Testis (tissue), 5 donors: ENCODE results near the gene GJB6. TPM values are rescaled to one million over a fixed set of nuclear protein-coding genes. Genes with fewer than 3 reads are reported as not detected.
"Not testable (repeated sequence)": the region's sequence is repeated elsewhere in the genome, so short reads cannot be mapped to it uniquely, and the experiment has no call there.

Source experiments
- DNase-seq: peaks from one replicate; pipeline ENCODE4 v3.0.0-alpha.2; 2019
- H3K27ac ChIP-seq, 2 donors: fragments of 200-600 bp; sonication (generic); one replicate each; pipeline ENCODE4 v1.5.1; 2019
- H3K27me3 ChIP-seq: fragments of 200-600 bp; sonication (generic); one replicate; pipeline ENCODE4 v1.5.1; 2019
- H3K36me3 ChIP-seq: fragments of 200-600 bp; sonication (generic); one replicate; pipeline ENCODE4 v1.5.1; 2017; ENCODE audit warnings: low read depth; ENCODE audit errors: missing control alignments
- H3K4me1 ChIP-seq: fragments of 200-600 bp; sonication (generic); one replicate; pipeline ENCODE4 v1.5.1; 2019
- H3K4me3 ChIP-seq, 2 donors: fragments of 200-600 bp; sonication (generic); one replicate each; pipeline ENCODE4 v1.5.1; 2017 to 2019
- H3K9me3 ChIP-seq: fragments of 200-600 bp; sonication (generic); one replicate; pipeline ENCODE4 v1.5.1; 2017
- POLR2A ChIP-seq: fragments of 450-650 bp; IDR thresholded peaks from one replicate; pipeline ENCODE4 v1.6.1; 2017; ENCODE audit warnings: antibody characterized with exemption, mild to moderate bottlenecking, moderate library complexity
- WGBS, 2 donors: methylation state at CpG; one replicate each; pipeline ENCODE4 v1.1.5; 2018; 5-methylcytosine and 5-hydroxymethylcytosine counted together
- intact Hi-C: fragments of 100-400 bp; cut with DNase I; formaldehyde crosslinking; loops from one replicate; pipeline ENCODE4 v1.15.1; 2023; ENCODE audit warnings: low total_unique reads
- long read RNA-seq, 2 donors: transcript quantifications; one replicate each; lab custom pipeline, GENCODE V29; 2026
- polyA plus RNA-seq: library from polyadenylated mRNA; stranded (reverse); fragments of 350-450 nt; fragmentation: Illumina TruSeq; extraction: RNeasy Lipid Tissue Mini Kit (QIAGEN cat#74804); gene quantifications from one replicate; pipeline ENCODE4 v1.2.3, GENCODE V29; 2014; ENCODE audit warnings: low read depth, low replicate concordance; ENCODE audit not compliant: insufficient read depth
- total RNA-seq, 2 donors: library from RNA; depleted of rRNA; stranded (reverse); fragments of >200 nt; gene quantifications; one replicate each; pipeline ENCODE4 v1.2.3, GENCODE V29; 2016
- TF ChIP-seq, protein P1 (sequence below), 3 experiments: fragments of 450-650 bp in 2 of 3; fragments of 200-600 bp in 1 of 3; sonication (generic) in 1 of 3; IDR thresholded peaks; one replicate each; pipeline ENCODE4 v1.5.1; 2016 to 2019; ENCODE audit warnings: antibody characterized with exemption in 3 of 3, mild to moderate bottlenecking in 2 of 3, moderate library complexity in 1 of 3

GJB6 gene
- total RNA-seq, result 1 to 10 TPM; 1.4 to 1.7 TPM
- 1.8 TPM for polyA plus RNA-seq
- long read RNA-seq, donor 1, result 0 reads
- long read RNA-seq, donor 2, result 0 reads

- Histone ChIP-seq H3K36me3 (no peaks in the 10 kb centered on the region), H3K9me3 (no peaks in the 10 kb centered on the region), H3K4me1 (no peaks in the 10 kb centered on the region), H3K27ac (no peak within 1 kb of the TSS), H3K27me3 (no peaks in the 10 kb centered on the region), H3K4me3 (peak within 1 kb of the TSS; percentile 24 to 41)
- 0 to 4% methylated on average over 15 to 67 of the region's 85 CpGs for WGBS, 2 donors
- no peak for TF ChIP-seq POLR2A
- TF ChIP-seq, protein P1, sequence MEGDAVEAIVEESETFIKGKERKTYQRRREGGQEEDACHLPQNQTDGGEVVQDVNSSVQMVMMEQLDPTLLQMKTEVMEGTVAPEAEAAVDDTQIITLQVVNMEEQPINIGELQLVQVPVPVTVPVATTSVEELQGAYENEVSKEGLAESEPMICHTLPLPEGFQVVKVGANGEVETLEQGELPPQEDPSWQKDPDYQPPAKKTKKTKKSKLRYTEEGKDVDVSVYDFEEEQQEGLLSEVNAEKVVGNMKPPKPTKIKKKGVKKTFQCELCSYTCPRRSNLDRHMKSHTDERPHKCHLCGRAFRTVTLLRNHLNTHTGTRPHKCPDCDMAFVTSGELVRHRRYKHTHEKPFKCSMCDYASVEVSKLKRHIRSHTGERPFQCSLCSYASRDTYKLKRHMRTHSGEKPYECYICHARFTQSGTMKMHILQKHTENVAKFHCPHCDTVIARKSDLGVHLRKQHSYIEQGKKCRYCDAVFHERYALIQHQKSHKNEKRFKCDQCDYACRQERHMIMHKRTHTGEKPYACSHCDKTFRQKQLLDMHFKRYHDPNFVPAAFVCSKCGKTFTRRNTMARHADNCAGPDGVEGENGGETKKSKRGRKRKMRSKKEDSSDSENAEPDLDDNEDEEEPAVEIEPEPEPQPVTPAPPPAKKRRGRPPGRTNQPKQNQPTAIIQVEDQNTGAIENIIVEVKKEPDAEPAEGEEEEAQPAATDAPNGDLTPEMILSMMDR (IDR thresholded peaks at IDR 0.05), result no peak
- no peak for DNase-seq
- intact Hi-C loops, result no loop called here
Observed at GRCh38 chr13:20231839-20232555, at the start of gene GJB6. Gene GJB6 (minus strand): TSS chr13:20232319. CDS start chr13:20223480, 8,839 bp downstream.

DNA sequence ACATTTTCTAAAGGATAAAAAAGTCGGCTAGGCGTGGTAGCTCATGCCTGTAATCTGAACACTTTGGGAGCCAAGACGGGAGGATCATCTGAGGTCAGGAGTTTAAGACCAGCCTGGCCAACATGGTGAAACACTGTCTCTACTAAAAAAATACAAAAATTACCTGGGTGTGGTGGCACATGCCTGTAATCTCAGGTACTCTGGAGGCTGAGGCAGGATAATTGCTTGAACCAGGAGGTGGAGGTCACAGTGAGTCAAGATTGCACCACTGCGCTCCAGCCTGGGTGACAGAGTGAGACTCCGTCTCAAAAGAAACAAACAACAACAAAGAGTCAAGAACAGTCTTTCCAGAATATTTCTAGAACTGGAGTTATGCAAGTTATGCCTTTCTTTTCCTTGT is 44.8 kb upstream of the GJB6 start:
- H3K9me3 ChIP-seq, H3K36me3 ChIP-seq, H3K4me1 ChIP-seq, H3K27me3 ChIP-seq, H3K27ac ChIP-seq, H3K4me3 ChIP-seq, DNase-seq, intact Hi-C loops: not testable (repeated sequence)
- WGBS, 2 donors, result 89 to 92% methylated on average over 5 of the region's 5 CpGs

- Histone ChIP-seq H3K4me3 (no peak overlapping the region), H3K27me3 (no peaks in the 10 kb centered on the region), H3K4me1 (no peaks in the 10 kb centered on the region), H3K27ac (no peak overlapping the region), H3K36me3 (no peaks in the 10 kb centered on the region), H3K9me3 (no peaks in the 10 kb centered on the region)
- intact Hi-C loops, result no loop called here
- 93 to 98% methylated on average over 4 of the region's 4 CpGs for WGBS, 2 donors
- DNase-seq, result no peak
- TF ChIP-seq POLR2A, result no peak
- TF ChIP-seq, protein P1 (IDR thresholded peaks at IDR 0.05), result no peak
Observed at GRCh38 chr13:20274466-20274865, 42.3 kb upstream of the GJB6 start.

- TF ChIP-seq POLR2A, result no peak
- TF ChIP-seq, protein P1 (IDR thresholded peaks at IDR 0.05), result no peak
- intact Hi-C loops, result no loop called here
- no peaks in the 10 kb centered on the region for H3K9me3 ChIP-seq
- no peak overlapping the region for H3K27ac ChIP-seq
- no peaks in the 10 kb centered on the region for H3K4me1 ChIP-seq
- no peak overlapping the region for H3K4me3 ChIP-seq
- WGBS, 2 donors, result 44 to 45% methylated on average over 17 of the region's 17 CpGs
- DNase-seq, result no peak
- no peaks in the 10 kb centered on the region for H3K27me3 ChIP-seq
- no peaks in the 10 kb centered on the region for H3K36me3 ChIP-seq
Observed at GRCh38 chr13:20272588-20273171, 40.6 kb upstream of the GJB6 start.

- no peaks in the 10 kb centered on the region for H3K36me3 ChIP-seq
- TF ChIP-seq POLR2A, result no peak
- TF ChIP-seq, protein P1 (IDR thresholded peaks at IDR 0.05), result no peak
- intact Hi-C loops, result no loop called here
- no peak for DNase-seq
- H3K4me1 ChIP-seq, result no peaks in the 10 kb centered on the region
- no peak overlapping the region for H3K27ac ChIP-seq
- H3K9me3 ChIP-seq, result no peaks in the 10 kb centered on the region
- H3K4me3 ChIP-seq, result no peak overlapping the region
- 65 to 89% methylated on average over 2 of the region's 2 CpGs for WGBS, 2 donors
- no peaks in the 10 kb centered on the region for H3K27me3 ChIP-seq
Observed at GRCh38 chr13:20272104-20272503, 40.0 kb upstream of the GJB6 start.
